Astrocyte of the cerebellum (primary cell): ENCODE results near the gene ADCY3.
A peak's percentile ranks its signal among the peaks of the same experiment; 100 is the strongest.

Experiments used
- DNase-seq: peaks from one replicate; pipeline ENCODE4 v3.0.0-alpha.2; 2011; ENCODE audit warnings: low read depth
- H3K4me3 ChIP-seq: 2 replicates; pipeline ENCODE4 v1.5.1; 2011; ENCODE audit warnings: mild to moderate bottlenecking, low read depth, low read length, moderate library complexity
- CTCF ChIP-seq: IDR thresholded peaks from 2 replicates; pipeline ENCODE4 v1.5.1; 2012; ENCODE audit warnings: low read length, low read depth, moderate library complexity, mild to moderate bottlenecking; ENCODE audit errors: missing control alignments
- in situ Hi-C: cut with HindIII; loops from 2 replicates; pipeline ENCODE4 v1.10.0; 2017; ENCODE audit warnings: low sequenced_read_pairs

Gene ADCY3

GRCh38 chr2:24779116-24779515 lies 140.9 kb downstream of the ADCY3 start:
- DNase-seq, result no peak
- no peak for TF ChIP-seq CTCF
- in situ Hi-C loops, result no loop called here
- H3K4me3 ChIP-seq, result no peak overlapping the region

- DNase-seq, result no peak
- in situ Hi-C loops, result no loop called here
- TF ChIP-seq CTCF, result no peak
Measured at GRCh38 chr2:24774373-24774772, 145.7 kb downstream of the ADCY3 start.

GRCh38 chr2:24771764-24772586 lies 148.1 kb downstream of the ADCY3 start:
- in situ Hi-C loops, result no loop called here
- TF ChIP-seq CTCF, result no peak
- peak; percentile 77 for DNase-seq
- H3K4me3 ChIP-seq, result no peak overlapping the region

More at GRCh38 chr2:24774373-24774772, 145.7 kb downstream of the ADCY3 start:
- H3K4me3 ChIP-seq, result no peak overlapping the region

GRCh38 chr2:24771061-24771460 lies 149.0 kb downstream of the ADCY3 start:
- no peak overlapping the region for H3K4me3 ChIP-seq
- in situ Hi-C loops, result no loop called here
- no peak for DNase-seq
- TF ChIP-seq CTCF, result no peak
